ENCODE measurements around the gene EEF1E1.

The EEF1E1 gene

DNA sequence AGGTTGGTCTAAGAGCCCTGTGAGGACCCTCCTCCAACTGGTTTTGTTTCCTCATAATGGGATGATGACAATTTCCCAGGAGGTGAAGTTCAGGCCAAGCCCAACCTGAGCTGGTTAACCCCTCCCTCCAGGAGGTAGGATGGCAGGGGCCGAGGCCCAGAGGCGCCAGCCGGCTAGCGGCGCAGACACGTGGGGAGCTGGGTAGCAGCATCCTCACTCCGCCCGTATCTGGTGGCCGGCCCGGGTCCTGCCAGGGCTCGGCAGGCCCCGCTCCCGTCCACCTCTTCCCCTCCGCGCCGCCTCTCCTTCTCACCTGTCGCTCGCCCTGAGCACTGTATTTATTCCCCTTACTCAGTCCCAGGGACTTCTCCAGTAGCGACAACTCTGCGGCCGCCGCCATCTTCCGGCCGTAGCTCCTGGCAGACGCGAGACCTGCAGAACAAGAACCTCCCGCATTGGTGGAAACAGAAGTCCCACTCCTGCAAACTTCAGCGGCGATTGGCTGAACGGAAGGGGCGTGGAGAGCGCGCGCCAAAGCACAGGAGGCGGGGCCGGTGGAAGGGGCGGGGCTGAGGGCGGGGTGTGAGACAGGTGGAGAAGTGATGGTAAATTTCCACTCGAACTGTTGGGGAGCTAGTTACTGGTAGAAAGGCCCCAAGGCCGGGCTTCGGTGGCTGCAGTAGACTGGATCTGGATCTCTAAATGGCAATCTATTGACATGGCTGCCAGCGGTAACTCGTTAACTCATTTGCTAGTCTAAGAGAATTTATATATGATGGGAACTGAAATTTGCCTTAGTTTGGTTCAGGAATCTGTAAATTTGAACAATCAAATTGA is at the start of gene EEF1E1:
Gene EEF1E1, minus strand, starts transcription at position 427 of the 837 bp plus-strand sequence. Its CDS starts 27 bp downstream, at position 400.
- DNase-seq: peak; percentile 90 to 93

DNA sequence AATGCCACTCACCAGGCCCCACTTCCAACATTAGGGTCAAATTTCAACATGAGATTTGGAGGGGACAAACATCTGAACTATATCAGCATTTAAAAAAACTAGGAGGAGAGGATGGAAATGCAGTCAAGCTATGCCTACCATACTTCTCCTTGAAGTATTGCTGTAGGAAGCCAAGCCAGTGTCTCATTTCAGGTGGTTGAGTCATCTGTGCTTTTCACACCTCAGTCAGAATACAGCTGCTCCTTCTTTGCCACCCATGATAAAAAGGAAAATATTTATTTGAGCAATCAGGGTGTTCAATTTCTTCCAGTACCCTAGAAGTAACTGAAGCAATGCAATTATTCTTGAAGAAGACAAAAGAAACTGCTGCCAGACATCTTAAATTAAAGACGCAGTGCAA is 47.0 kb upstream of the EEF1E1 start:
- no peak for DNase-seq

DNA sequence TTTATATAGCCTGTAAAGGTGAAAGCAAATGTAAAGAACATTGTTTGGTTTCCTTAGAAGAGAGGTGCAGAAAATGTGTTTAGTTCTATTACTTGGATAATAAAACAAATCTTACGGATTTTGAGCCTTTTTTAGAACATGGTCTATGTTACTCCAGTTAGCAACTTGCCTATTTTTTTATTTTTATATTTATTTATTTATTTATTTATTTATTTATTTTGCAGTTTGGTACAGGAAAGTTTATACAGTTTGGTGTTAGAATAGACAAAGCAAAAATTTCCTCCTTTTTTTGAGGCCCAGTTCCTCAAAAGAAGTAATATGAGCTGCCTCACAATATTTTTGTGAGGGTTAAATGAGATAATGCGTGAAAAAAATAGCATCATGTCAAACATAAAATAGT is 41.6 kb upstream of the EEF1E1 start:
- DNase-seq: no peak

DNA sequence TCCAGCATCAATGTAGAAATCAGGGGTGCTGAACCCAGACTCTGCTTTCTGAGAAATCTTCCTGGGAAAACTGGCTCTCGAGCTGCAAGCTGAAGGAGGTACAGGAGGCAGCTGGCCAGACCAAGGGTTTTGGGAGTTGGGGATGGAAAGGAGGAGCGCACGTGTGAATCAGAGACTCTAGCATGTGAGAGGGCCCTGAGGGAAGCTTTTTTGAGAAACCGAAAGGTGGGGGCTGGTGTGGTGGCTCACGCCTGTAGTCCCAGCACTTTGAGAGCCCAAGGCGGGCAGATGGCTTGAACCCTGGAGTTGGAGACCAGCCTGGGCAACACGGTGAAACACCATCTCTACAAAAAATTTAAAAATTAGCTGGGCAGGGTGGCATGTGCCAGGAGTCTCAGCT is 37.1 kb upstream of the EEF1E1 start:
- DNase-seq: no peak

GRCh38 chr6:8137529-8137939 is 35.2 kb upstream of the EEF1E1 start:
- no peak for DNase-seq

- no peak for DNase-seq
Observed at GRCh38 chr6:8135276-8135675, 32.9 kb upstream of the EEF1E1 start.

GRCh38 chr6:8132130-8132529 is 29.8 kb upstream of the EEF1E1 start:
- DNase-seq: no peak

GRCh38 chr6:8131265-8131897 is 29.0 kb upstream of the EEF1E1 start:
- DNase-seq: peak; percentile 36 to 70

- no peak for DNase-seq
Observed at GRCh38 chr6:8130399-8130798, 28.1 kb upstream of the EEF1E1 start.

DNA sequence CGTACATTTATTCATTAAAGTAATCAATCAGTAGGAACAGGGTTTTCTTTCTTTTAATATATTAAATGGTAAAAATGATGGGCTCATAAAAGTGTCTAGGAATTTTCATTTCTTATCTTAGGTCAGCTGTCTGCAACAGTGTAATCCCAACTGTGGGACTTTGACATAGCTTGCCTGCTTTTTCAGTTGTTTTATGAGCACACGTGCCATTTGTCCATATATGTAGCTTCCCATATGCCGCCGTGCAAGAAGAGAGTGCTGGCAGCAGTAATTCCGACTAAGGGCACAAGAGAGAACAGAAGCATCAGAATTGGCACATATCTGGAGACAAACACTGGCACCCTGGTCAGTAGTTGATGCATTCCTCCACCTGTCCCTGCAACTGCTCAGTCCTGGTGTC is 20.9 kb upstream of the EEF1E1 start:
- DNase-seq: no peak

GRCh38 chr6:8114956-8115355 is 12.6 kb upstream of the EEF1E1 start:
- no peak for DNase-seq

DNA sequence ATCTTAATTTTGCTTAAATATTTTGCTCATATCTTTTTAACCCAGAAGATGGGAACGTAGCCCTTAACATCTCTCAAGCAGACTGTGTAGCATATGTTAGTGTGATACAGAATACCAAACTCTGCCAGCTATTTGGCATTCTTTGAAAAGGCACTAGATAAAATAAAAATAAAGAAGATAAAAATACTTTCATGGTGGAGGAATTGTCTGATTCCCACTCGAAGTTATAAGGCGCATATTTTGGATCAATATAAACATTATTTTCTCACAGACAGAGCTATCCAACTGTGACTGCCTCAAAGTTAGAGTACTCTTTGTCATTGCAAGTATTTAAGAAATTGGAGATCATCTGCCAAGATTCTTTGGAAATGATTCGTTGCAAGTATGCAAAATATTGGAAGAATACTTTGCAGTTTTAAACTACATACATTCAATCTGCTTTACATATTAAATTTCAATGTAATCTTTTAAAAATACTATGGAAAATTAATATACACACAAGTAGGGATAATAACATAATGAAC is 10.8 kb upstream of the EEF1E1 start:
- no peak for DNase-seq

DNA sequence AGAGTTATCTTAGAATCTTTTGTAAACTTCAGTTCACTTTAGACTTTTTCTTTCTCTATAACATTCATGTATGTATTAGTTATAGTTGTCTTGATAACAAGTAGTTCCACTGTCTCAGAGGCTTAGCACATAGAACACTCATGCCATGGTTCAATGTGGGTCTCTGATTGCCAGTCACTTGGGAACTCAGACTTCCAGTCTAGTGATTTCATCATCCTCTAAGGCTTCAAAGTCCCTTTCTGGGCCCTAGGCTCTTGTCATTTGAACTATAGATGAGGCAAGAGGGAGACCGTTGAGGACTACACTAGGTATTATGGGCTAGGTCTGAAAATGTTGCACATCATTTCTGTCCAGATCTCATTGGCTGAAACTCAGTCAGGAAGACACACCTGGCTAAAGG is 8.4 kb upstream of the EEF1E1 start:
- DNase-seq: no peak

- DNase-seq: no peak
Observed at GRCh38 chr6:8110117-8110721, 7.9 kb upstream of the EEF1E1 start.

- DNase-seq: no peak
Observed at GRCh38 chr6:8108759-8109539, 6.6 kb upstream of the EEF1E1 start.

DNA sequence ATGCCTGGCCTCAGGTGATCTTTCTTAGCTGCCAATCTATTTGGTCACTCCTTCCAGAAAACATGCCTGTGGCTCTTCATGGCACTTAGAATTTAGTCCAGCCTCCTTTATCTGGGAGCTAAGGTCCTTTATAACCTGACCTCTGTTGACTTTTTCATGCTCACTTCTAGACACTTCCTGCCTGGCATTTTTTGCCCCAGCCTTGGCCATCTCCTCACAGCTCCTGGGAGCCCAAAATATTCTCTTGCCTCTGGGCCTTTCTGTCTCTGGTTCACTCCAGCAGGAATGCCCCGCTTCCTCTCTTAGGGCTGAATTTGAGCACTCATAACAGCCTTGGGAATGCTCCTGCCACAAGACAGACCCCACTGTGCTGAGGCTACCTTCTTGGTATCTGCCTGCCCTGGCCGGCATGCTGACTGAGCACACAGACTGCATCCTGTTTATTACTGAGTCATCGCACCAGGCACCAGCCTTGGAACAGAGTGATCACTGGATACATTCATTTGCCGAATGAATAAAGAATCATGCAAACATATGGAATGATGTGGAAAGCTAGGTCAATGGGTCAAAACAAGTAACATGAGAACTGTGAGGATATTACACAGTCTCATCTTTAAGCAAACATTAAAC is 5.8 kb upstream of the EEF1E1 start:
- DNase-seq: no peak

- no peak for DNase-seq
Observed at GRCh38 chr6:8105791-8106190, 3.4 kb upstream of the EEF1E1 start.

DNA sequence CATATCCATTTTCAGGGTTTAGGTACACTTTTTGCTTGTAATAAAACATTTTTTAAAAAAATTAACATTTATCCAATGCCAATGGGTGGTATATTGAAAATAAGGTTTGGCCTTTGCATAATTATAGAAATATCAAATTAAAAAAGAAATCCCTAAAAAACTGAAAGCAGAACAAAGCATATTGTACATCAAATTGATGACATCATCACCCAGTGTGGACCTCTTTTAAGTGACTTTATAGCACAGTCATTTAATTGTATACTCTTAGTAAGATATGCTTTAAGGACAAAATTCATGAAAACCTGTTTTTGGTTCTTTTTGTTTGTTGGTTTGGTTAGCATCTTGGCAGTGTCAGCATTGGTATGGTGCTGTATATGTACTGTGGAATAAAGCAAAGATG is 1.4 kb upstream of the EEF1E1 start:
- no peak for DNase-seq

GRCh38 chr6:8100159-8100854 is 2.0 kb downstream of the EEF1E1 start:
- no peak for DNase-seq

GRCh38 chr6:8090650-8091049 is 11.7 kb downstream of the EEF1E1 start:
- DNase-seq: no peak

- DNase-seq: no peak
Observed at GRCh38 chr6:8088886-8089285, 13.5 kb downstream of the EEF1E1 start.
